Hematopoietic multipotent progenitor cell treated with erythropoietin and hydrocortisone succinate and interleukin-3 and kit ligand, for 15 days (in vitro differentiated cells): ENCODE data around the gene LYPD5.
"Not testable (repeated sequence)": the region's sequence is repeated elsewhere in the genome, so short reads cannot be mapped to it uniquely, and the experiment has no call there.

Source experiments
- DNase-seq: peaks from one replicate; pipeline ENCODE4 v3.0.0-alpha.2; 2015; ENCODE audit warnings: low spot score

The LYPD5 gene

DNA sequence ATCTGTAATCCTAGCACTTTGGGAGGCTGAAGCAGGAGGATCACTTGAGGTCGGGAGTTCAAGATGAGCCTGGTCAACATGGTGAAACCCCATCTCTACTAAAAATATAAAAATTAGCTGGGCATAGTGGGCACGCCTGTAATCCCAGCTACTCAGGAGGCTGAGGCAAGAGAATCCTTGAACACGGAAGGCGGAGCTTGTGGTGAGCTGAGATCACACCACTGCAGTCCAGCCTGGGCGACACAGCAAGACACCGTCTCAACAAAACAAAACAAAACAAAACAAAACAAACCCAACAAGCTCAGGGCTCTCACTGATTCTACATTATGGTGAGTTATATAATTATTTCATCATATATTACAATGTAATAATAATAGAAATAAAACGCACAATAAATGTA lies 4.2 kb upstream of the LYPD5 start:
- not testable (repeated sequence) for DNase-seq

- no peak for DNase-seq
Measured at GRCh38 chr19:43804432-43804831, 2.2 kb upstream of the LYPD5 start.

GRCh38 chr19:43799502-43800142 lies 2.6 kb downstream of the LYPD5 start:
- DNase-seq, result no peak

GRCh38 chr19:43798546-43799409 lies 3.5 kb downstream of the LYPD5 start:
- DNase-seq, result no peak

GRCh38 chr19:43798026-43798545 lies 4.2 kb downstream of the LYPD5 start:
- no peak for DNase-seq

- DNase-seq, result no peak
Measured at GRCh38 chr19:43797556-43797955, 4.7 kb downstream of the LYPD5 start.

DNA sequence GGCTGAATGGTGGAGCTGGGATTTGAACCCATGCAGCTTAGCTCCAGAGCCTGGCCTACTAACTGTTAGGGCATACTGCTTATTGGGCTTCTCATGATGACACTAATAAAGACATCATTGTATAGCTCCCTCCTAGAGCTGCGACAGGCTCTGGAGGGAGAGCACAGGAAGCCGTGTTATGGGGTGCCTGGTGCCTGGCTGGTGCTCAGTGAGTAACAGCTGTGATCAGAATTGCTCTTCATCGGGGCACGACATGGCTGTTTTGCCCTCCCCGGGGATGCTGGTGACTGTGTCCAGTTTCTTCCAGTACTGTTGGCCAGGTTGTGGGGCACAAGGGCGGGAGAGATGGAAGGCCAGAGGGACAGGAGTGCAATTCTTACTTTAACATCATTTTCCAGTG lies 5.1 kb downstream of the LYPD5 start:
- no peak for DNase-seq

DNA sequence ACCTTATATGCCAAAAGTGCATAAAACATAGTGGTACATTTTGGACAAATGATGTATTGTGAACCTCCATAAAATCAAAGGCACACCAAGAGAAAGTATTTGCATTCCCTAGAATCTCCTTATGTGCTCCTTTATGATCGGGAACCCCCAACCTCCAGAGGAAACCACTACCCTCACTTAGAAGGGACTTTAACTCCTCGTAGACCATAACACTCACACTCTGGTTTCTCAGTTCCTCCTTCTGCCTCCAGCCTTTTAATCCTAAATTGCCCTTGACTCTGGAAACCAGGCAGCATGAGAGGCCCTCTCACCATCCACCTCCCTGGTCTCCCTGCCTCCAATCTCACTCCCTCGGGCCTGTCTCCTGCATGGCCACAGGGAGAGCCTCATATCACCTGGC lies 11.7 kb downstream of the LYPD5 start:
- DNase-seq, result no peak

- DNase-seq, result no peak
Measured at GRCh38 chr19:43789029-43789428, 13.2 kb downstream of the LYPD5 start.

DNA sequence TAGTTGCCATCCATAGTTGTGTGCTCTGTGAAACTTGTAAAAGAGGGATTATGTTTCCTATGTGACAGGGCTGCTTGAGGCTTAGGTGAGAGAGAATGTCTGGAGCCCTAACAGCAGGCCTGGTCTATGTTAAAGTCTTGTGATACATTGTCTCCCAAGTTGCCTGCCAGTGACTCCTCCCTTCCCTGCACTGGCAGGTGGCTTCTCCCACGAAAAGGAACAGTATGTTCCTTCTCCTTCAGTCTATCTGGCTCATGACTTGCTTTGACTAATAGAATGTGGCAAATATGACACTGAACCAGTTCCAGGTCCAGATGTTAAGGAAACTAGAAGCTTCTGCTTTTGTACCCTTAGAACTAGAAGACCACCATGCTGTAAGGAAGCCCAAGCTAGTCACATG lies 15.6 kb downstream of the LYPD5 start:
- DNase-seq, result no peak

DNA sequence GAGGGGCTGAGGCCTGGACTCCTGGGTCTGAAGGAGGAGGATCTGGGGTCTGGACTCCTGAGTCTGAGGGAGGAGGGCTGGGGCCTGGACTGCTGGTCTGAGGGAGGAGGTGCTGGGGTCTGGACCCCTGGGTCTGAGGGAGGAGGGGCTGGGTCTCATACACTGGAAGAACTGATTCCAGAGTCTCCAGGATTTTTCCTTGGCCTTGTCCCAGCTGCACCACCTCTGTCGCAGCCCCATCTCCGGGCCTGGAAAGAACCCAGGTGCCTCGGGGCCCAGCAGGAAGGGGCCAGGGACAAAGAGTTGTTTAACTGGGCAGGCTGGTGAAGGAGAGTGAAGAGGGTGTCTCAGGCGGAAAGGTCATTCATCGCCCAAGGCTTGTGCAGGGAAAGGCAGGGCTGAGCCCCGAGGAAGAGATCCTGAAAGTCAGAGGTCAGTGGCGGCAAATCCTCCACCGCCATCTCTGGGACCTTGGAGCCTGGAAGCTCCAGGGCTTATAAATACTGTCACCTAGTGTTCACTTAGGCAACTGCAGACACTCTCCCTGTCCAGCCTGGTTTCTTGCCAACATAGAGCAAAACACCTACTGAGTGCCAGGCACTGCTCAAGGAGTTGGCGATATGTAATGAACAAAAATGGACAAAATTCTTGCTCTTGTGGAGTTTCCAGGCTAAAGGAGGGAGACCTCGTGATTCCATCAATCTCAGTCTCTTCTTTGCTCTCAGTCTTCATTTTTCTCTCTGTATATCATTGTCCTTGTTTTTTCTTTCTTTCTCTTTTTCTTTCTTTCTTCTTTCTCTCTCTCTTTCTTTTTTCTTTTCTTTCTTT lies 17.1 kb downstream of the LYPD5 start:
- peak; percentile 88 for DNase-seq

DNA sequence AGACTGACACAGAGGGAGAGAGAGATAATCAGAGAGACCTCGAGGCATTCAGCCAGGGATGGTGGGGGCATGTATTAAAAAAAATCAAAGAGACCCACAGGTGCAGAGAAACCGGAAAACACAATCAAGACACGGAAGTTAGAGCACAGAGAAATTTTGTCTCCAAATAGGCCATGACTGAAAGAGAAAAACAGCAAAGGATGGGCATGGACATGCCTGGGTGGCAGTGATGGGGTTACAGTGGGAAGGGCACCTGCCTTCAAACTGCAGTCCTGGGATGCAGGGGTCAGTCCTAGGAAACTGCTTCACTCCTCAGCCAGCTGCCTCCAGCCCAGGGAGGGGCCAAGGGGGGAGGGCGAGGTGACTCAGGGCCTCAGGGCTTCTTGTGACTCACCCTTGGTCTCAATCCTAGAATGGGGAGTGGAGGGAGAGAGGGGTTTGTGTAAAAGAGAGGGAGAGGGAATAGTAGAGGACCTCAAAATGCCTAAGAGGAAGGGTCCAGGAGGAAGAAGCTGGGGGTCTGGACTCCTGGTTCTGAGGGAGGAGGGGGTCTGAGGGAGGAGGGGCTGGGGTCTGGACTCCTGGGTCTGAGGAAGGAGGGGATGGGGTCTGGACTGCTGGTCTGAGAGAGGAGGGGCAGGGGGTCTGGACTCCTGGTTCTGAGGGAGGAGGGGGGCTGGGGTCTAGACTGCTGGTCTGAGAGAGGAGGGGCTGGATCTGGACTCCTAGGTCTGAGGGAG lies 17.8 kb downstream of the LYPD5 start:
- DNase-seq, result peak; percentile 74

GRCh38 chr19:43783636-43784035 lies 18.6 kb downstream of the LYPD5 start:
- no peak for DNase-seq

DNA sequence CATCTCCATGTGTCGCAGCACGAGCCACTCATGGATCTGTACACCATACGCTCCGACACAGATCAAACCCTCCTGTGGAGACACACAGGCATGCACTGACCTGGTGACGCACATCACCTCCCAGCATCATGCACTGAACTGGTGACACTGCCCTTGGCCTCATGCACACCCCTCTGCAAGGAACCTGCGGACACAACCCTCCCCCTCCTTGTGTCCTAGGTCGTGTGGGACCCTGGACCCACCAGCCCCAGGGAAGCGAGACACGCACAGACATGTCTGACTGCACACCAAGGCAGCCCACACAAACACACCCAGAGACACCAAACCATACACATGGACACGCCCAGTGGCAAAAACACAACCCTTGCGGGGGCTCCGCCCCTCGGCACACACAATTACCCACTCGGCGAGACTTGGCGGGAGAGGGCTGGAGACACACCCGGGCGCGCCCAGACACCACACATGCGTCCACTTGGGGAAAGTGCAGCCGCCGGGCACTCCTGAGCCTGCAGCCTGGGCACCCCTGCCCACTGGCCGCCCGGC lies 19.5 kb downstream of the LYPD5 start:
- DNase-seq, result peak; percentile 76

GRCh38 chr19:43782311-43782660 lies 20.0 kb downstream of the LYPD5 start:
- DNase-seq, result no peak

DNA sequence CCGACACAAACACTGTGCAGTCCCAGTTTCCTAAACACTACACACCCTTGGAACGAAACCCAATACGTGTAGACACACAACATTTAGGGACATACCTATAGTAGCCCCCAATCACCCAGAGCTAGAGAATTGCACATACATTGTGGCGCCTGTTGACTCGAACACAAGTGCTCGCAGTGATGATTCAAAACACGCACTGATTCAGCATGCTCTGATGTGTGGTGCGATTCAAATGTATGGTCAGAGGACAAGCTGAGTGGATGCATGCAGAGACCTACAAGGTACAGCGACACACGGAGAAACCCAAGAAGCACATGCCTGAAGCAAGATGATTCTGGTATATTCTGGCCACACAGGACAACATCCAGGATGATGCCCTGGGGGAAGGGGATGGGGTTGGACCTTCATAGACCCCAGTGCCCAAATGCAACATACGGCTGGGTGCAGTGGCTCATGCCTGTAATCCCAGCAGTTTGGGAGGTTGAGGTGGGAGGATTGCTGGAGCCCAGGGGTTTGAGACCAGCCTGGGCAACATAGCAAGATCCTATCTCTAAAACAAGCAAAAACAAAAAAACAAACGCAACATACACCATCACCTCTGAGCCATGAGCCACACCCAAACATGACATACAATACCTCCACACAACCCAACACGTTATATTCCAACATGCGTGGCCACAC lies 20.5 kb downstream of the LYPD5 start:
- no peak for DNase-seq

DNA sequence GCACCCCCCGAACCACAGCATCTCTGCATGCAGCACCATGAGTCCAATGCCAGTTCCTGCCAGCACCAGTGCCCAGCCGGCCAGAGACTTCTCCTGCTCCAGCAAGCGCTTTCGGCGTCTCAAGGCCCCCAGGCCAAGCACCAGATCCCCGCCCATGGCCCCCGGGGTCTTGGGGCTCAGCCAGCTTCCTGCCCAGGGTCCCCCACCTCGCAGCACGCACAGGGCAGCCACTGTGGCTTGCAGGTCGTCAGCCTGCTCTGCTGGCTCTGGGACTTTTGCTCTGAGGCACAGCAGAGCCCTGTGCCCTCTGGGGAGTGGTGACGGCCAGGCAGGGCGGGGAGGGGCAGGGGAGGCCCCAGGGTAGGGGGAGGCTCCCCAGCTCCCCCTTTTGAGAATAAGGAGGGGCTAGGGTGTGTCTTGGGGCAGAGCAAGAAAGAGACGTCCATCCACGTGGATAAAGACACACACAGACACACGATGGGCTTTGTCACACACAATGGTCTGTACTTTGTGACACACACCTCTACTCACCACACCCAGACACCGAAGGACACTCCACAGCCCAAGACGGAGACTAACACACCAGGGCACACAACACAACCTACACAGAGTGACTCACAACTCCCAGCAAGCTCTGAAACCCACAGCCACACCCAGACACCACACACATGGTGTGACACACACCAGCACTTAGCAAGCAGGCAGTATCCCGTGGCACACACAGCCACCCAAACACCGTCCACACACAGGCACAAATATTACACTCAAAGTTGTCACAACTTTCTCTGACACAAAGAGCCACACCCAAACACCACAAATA lies 21.3 kb downstream of the LYPD5 start, which contains the start of gene KCNN4:
Gene KCNN4, minus strand, starts transcription at position 268 of the 820 bp plus-strand sequence. Its CDS starts 112 bp downstream, at position 156.
- peak; percentile 71 for DNase-seq

GRCh38 chr19:43779820-43780219 lies 22.4 kb downstream of the LYPD5 start:
- peak; percentile 61 for DNase-seq

- DNase-seq, result peak; percentile 28
Measured at GRCh38 chr19:43779147-43779819, 23.0 kb downstream of the LYPD5 start.
